ENCODE measurements around the gene LDLRAD2. TPM values are rescaled to one million over a fixed set of nuclear protein-coding genes. Genes with fewer than 3 reads are reported as not detected.

The LDLRAD2 gene
- total RNA-seq, 1 experiment from 2014 or later = not detected

DNA sequence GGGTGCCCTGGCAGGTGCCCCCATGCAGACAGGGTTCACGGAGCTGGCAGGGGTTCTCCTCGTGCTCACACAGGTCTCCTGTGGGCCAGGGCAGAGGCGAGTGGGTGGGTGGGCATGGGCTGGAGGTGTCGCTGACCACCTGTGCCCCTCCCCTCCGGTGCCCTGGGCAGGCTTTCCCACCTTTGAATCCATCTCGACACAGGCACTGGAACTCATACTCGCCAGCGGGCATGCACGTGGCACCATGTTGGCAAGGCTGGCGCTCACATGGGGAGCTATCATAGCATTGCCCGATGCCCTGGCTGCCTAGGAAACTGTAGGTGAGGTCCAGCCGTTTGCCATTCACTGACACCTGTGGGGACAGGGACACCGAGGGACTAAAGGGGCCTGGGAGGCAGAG lies 16.0 kb downstream of the LDLRAD2 start:
- Histone ChIP-seq H3K4me3 (ENCODE audit: low read depth, low read length, poor library complexity, severe bottlenecking) (no peak overlapping the region), H3K27me3 (replicated peaks; ENCODE audit: insufficient read depth, low read depth, low read length, poor library complexity) (no peaks in the 10 kb centered on the region), H3K9me3 (ENCODE audit: low read depth, low read length, poor library complexity, severe bottlenecking) (no peaks in the 10 kb centered on the region), H3K4me1 (ENCODE audit: insufficient read depth, low read length, poor library complexity, severe bottlenecking) (no peaks in the 10 kb centered on the region), H3K36me3 (ENCODE audit: insufficient read depth, low read length, poor library complexity, severe bottlenecking) (no peaks in the 10 kb centered on the region), H3K27ac (ENCODE audit: low read depth, low read length, poor library complexity, severe bottlenecking) (no peak overlapping the region)
- CTCF ChIA-PET = no interaction called here
- intact Hi-C loops (cut with micrococcal nuclease; ENCODE audit: unreplicated experiment) = no loop called here
- BruUV-seq (replicated peaks) = no TSS peak
- TF ChIP-seq CTCF (conservative IDR thresholded peaks at IDR 0.05; ENCODE audit: low read depth, low read length) (no peak), EZH2 (IDR thresholded peaks at IDR 0.05; ENCODE audit: borderline replicate concordance, low read depth, low read length, poor library complexity, severe bottlenecking) (no peak)
- DNase-seq (ENCODE audit: low spot score) = no peak
- POLR2A ChIA-PET (ENCODE audit: low non-redundant PET) = no interaction called here

DNA sequence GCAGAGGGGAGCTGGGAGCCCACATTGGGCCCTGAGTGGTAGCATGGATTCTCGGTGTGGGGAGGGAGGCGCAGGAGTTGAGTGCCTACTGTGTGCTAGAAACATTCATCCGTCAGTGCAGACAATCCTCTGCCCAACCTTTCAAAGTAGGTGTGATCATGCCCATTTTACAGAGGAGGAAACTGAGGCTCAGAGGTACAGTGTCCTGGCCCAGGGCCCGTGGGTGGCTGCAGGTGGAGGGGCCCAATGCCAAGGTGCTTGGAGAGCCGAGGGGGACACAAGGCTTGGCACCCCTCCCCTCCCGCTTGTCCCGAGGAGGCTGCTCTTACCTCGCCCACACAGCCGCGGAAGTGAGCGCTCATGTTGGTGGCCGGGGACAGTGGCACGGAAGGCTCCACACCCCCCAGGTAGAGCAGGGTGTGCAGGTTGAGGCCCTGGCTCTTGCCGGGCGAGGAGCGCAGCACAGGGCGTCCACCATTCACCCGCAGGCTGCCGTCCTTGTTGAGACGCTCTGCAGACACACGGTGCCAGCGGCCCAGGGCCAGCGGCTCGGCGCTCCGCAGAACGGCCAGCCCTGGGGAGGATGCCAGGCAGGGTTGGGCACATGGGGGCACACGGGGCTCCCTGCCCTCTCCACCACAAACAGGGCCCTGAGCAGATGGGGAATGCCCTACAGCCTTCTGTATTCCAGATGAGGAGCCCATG lies 16.6 kb downstream of the LDLRAD2 start:
- TF ChIP-seq EZH2 (IDR thresholded peaks at IDR 0.05; ENCODE audit: borderline replicate concordance, low read depth, low read length, poor library complexity, severe bottlenecking) (no peak), CTCF (conservative IDR thresholded peaks at IDR 0.05; ENCODE audit: low read depth, low read length) (no peak)
- Histone ChIP-seq H3K27ac (ENCODE audit: low read depth, low read length, poor library complexity, severe bottlenecking) (no peak overlapping the region), H3K27me3 (replicated peaks; ENCODE audit: insufficient read depth, low read depth, low read length, poor library complexity) (no peaks in the 10 kb centered on the region), H3K36me3 (ENCODE audit: insufficient read depth, low read length, poor library complexity, severe bottlenecking) (no peaks in the 10 kb centered on the region), H3K9me3 (ENCODE audit: low read depth, low read length, poor library complexity, severe bottlenecking) (no peaks in the 10 kb centered on the region), H3K4me1 (ENCODE audit: insufficient read depth, low read length, poor library complexity, severe bottlenecking) (no peaks in the 10 kb centered on the region), H3K4me3 (ENCODE audit: low read depth, low read length, poor library complexity, severe bottlenecking) (no peak overlapping the region)
- ChIA-PET POLR2A (ENCODE audit: low non-redundant PET) (no interaction called here), CTCF (no interaction called here)
- intact Hi-C loops (cut with micrococcal nuclease; ENCODE audit: unreplicated experiment) = no loop called here
- DNase-seq (ENCODE audit: low spot score) = no peak
- BruUV-seq (replicated peaks) = no TSS peak

DNA sequence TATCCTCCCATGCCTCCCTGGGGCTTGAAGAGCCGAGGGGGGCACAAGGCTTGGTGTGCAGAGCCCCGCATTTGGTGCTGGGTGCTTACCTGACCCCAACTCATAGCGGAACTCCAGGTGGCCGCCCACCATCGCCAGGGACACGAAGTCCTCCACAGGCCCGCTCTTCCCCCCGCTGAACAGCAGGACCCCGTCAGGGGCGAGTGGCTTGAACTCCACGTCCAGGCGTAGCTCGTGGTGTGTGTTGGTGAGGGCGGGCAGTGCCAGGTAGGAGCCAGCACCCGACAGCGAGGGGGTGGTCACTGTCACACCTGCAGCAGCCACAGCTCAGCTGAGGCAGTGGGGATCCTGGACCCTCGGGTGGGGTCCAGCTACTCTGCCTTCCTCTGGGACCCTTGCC lies 17.2 kb downstream of the LDLRAD2 start:
- intact Hi-C loops (cut with micrococcal nuclease; ENCODE audit: unreplicated experiment) = no loop called here
- ChIA-PET CTCF (no interaction called here), POLR2A (ENCODE audit: low non-redundant PET) (no interaction called here)
- Histone ChIP-seq H3K4me1 (ENCODE audit: insufficient read depth, low read length, poor library complexity, severe bottlenecking) (no peaks in the 10 kb centered on the region), H3K36me3 (ENCODE audit: insufficient read depth, low read length, poor library complexity, severe bottlenecking) (no peaks in the 10 kb centered on the region), H3K27ac (ENCODE audit: low read depth, low read length, poor library complexity, severe bottlenecking) (no peak overlapping the region), H3K9me3 (ENCODE audit: low read depth, low read length, poor library complexity, severe bottlenecking) (no peaks in the 10 kb centered on the region), H3K4me3 (ENCODE audit: low read depth, low read length, poor library complexity, severe bottlenecking) (no peak overlapping the region), H3K27me3 (replicated peaks; ENCODE audit: insufficient read depth, low read depth, low read length, poor library complexity) (no peaks in the 10 kb centered on the region)
- no TSS peak for BruUV-seq (replicated peaks)
- TF ChIP-seq CTCF (conservative IDR thresholded peaks at IDR 0.05; ENCODE audit: low read depth, low read length) (no peak), EZH2 (IDR thresholded peaks at IDR 0.05; ENCODE audit: borderline replicate concordance, low read depth, low read length, poor library complexity, severe bottlenecking) (no peak)
- no peak for DNase-seq (ENCODE audit: low spot score)
